HEK293T (cell line): ENCODE results near the gene NUP160.

Source experiments
- FOXA1 ChIP-seq: fragments of 450-650 bp; IDR thresholded peaks from 2 replicates; pipeline ENCODE4 v1.6.1; 2016; ENCODE audit warnings: mild to moderate bottlenecking
- FOXK2 ChIP-seq: fragments of 450-650 bp; IDR thresholded peaks from 2 replicates; pipeline ENCODE4 v1.6.1; 2016; ENCODE audit warnings: mild to moderate bottlenecking
- FOXM1 ChIP-seq: fragments of 450-650 bp; IDR thresholded peaks from 2 replicates; pipeline ENCODE4 v1.6.1; 2017; ENCODE audit warnings: mild to moderate bottlenecking, borderline replicate concordance
- HDGF ChIP-seq: fragments of 450-650 bp; IDR thresholded peaks from 2 replicates; pipeline ENCODE4 v1.6.1; 2017; ENCODE audit warnings: antibody characterized with exemption, borderline replicate concordance
- L3MBTL2 ChIP-seq: fragments of 450-650 bp; conservative IDR thresholded peaks from 2 replicates; pipeline ENCODE4 v1.6.1; 2016; ENCODE audit warnings: mild to moderate bottlenecking
- LEF1 ChIP-seq: fragments of 450-650 bp; IDR thresholded peaks from 2 replicates; pipeline ENCODE4 v1.6.1; 2017; ENCODE audit warnings: mild to moderate bottlenecking, borderline replicate concordance
- SP1 ChIP-seq: fragments of 450-650 bp; IDR thresholded peaks from 2 replicates; pipeline ENCODE4 v1.6.1; 2017

- TF ChIP-seq FOXK2 (no peak), FOXM1 (no peak), FOXA1 (no peak), L3MBTL2 (no peak), HDGF (no peak), LEF1 (no peak), SP1 (no peak)
Measured at GRCh38 chr11:47895035-47895434, 46.9 kb upstream of the NUP160 start.
